Naive thymus-derived CD4-positive, alpha-beta T cell (primary cell): ENCODE data around the gene MAN1A1. TPM values are rescaled to one million over a fixed set of nuclear protein-coding genes. Genes with fewer than 3 reads are reported as not detected.
A peak's percentile ranks its signal among the peaks of the same experiment; 100 is the strongest.
"Not testable (repeated sequence)": the region's sequence is repeated elsewhere in the genome, so short reads cannot be mapped to it uniquely, and the experiment has no call there.

Source experiments
- ATAC-seq: fragments of 150-1000 bp; cut with Tn5 transposase; 2 replicates; pipeline ENCODE4 v1.10.0; 2021; ENCODE audit warnings: mild to moderate bottlenecking, moderate library complexity
- CTCF ChIA-PET: fragments of 350-600 bp; sonication (Branson Sonifier 250); formaldehyde crosslinking; loops from one replicate; lab custom pipeline; 2021; ENCODE audit warnings: antibody characterized with exemption; lab: Charles Lee
- POLR2A ChIA-PET: fragments of 350-600 bp; sonication (Branson Sonifier 250); formaldehyde crosslinking; loops from one replicate; lab custom pipeline; 2021; ENCODE audit warnings: antibody characterized with exemption, inconsistent platforms; lab: Charles Lee
- DNase-seq, 9 donors: peaks; one replicate each; pipeline versions ENCODE4 v3.0.0 to v3.0.0-alpha.2; 2020 to 2022; ENCODE audit warnings: mixed read lengths in 1 of 9
- H3K27ac ChIP-seq: one replicate; pipeline ENCODE4 v1.7.0; 2013; ENCODE audit warnings: mild to moderate bottlenecking, low read depth, low read length, moderate library complexity
- H3K27me3 ChIP-seq, 2 donors: one replicate each; pipeline ENCODE4 v1.7.0; 2013; ENCODE audit warnings: low read length in 2 of 2, mild to moderate bottlenecking in 2 of 2, moderate library complexity in 2 of 2; ENCODE audit not compliant: control insufficient read depth in 2 of 2, insufficient read depth in 2 of 2
- H3K36me3 ChIP-seq, 3 experiments: 1 replicate in 2 of 3; 2 replicates in 1 of 3; pipeline ENCODE4 v1.7.0; 2013; ENCODE audit warnings: low read length in 3 of 3, mild to moderate bottlenecking in 3 of 3, moderate library complexity in 1 of 3; ENCODE audit not compliant: insufficient read depth in 3 of 3, control insufficient read depth in 2 of 3
- H3K4me1 ChIP-seq, 2 donors: one replicate each; pipeline ENCODE4 v1.7.0; 2013; ENCODE audit warnings: low read length in 2 of 2, mild to moderate bottlenecking in 2 of 2, moderate library complexity in 1 of 2; ENCODE audit not compliant: control insufficient read depth in 2 of 2, insufficient read depth in 2 of 2
- H3K4me3 ChIP-seq: 2 replicates; pipeline ENCODE4 v1.7.0; 2013; ENCODE audit warnings: mild to moderate bottlenecking, low read length
- H3K9me3 ChIP-seq, 3 experiments: 1 replicate in 2 of 3; 2 replicates in 1 of 3; pipeline ENCODE4 v1.7.0; 2013; ENCODE audit warnings: low read length in 3 of 3; ENCODE audit not compliant: control insufficient read depth in 2 of 3
- H3K27ac Mint-ChIP-seq, 9 donors: one replicate each; pipeline ENCODE4 v1.8.0; 2020 to 2022; ENCODE audit warnings: mixed read lengths in 9 of 9, mild to moderate bottlenecking in 8 of 9, moderate library complexity in 5 of 9, inconsistent platforms in 2 of 9
- H3K27me3 Mint-ChIP-seq, 5 donors: one replicate each; pipeline ENCODE4 v1.8.0; 2021 to 2022; ENCODE audit warnings: mixed read lengths in 5 of 5, mild to moderate bottlenecking in 1 of 5
- H3K36me3 Mint-ChIP-seq, 5 donors: one replicate each; pipeline ENCODE4 v1.8.0; 2020 to 2022; ENCODE audit warnings: mixed read lengths in 5 of 5, mild to moderate bottlenecking in 3 of 5, inconsistent platforms in 1 of 5
- H3K4me1 Mint-ChIP-seq, 7 donors: one replicate each; pipeline ENCODE4 v1.8.0; 2020 to 2022; ENCODE audit warnings: mixed read lengths in 7 of 7, mild to moderate bottlenecking in 3 of 7, inconsistent platforms in 1 of 7
- H3K4me3 Mint-ChIP-seq, 10 donors: one replicate each; pipeline ENCODE4 v1.8.0; 2020 to 2022; ENCODE audit warnings: mild to moderate bottlenecking in 10 of 10, mixed read lengths in 10 of 10, moderate library complexity in 6 of 10, inconsistent platforms in 2 of 10
- H3K9me3 Mint-ChIP-seq, 11 donors: one replicate each; pipeline ENCODE4 v1.8.0; 2020 to 2022; ENCODE audit warnings: mixed read lengths in 11 of 11, mild to moderate bottlenecking in 4 of 11, inconsistent platforms in 1 of 11, moderate library complexity in 1 of 11
- intact Hi-C, 2 donors: fragments of 100-400 bp; cut with micrococcal nuclease; formaldehyde crosslinking; loops; one replicate each; pipeline ENCODE4 v1.15.1; 2023
- polyA plus RNA-seq, 2 donors: library from polyadenylated mRNA; unstranded; fragments of 300-500 nt; fragmentation: Illumina TruSeq; gene quantifications; one replicate each; pipeline ENCODE4 v1.2.3, GENCODE V29; 2021
- total RNA-seq, 6 experiments: library from RNA in 5 of 6; stranded (reverse) in 5 of 6; gene quantifications; 1 replicate in 5 of 6; 2 replicates in 1 of 6; pipeline ENCODE4 v1.2.3 and lab custom pipeline; 2021 to 2026

MAN1A1 gene
- total and polyA plus RNA-seq, 7 experiments from 2014 or later, result 5.4 to 22.3 (median 8.4) TPM

GRCh38 chr6:119299694-119300093, 49.9 kb downstream of the MAN1A1 start:
- no peaks in the 10 kb centered on the region for H3K36me3 ChIP-seq
- CTCF ChIA-PET, result no interaction called here
- no peak for ATAC-seq
- no peaks in the 10 kb centered on the region for H3K27me3 ChIP-seq
- no peaks in the 10 kb centered on the region for H3K4me1 ChIP-seq
- no peaks in the 10 kb centered on the region for H3K9me3 ChIP-seq
- Mint-ChIP-seq H3K27me3 (no peaks in the 10 kb centered on the region), H3K9me3 (no peaks in the 10 kb centered on the region), H3K36me3 (peaks cover 0 to 21% (median 16%) of the 10 kb centered on the region in 5 donors), H3K27ac (peak overlapping the region in 1 of 9 donors; percentile 50), H3K4me3 (no peak overlapping the region), H3K4me1 (peaks cover 0 to 36% (median 7%) of the 10 kb centered on the region in 7 donors)
- H3K4me3 ChIP-seq, result no peak overlapping the region
- intact Hi-C loops, result no loop called here
- no peak overlapping the region for H3K27ac ChIP-seq
- POLR2A ChIA-PET, result no interaction called here
- no peak for DNase-seq

GRCh38 chr6:119297049-119297448, 52.5 kb downstream of the MAN1A1 start:
- CTCF ChIA-PET, result no interaction called here
- intact Hi-C loops, result no loop called here
- peaks cover 0 to 13% (median 9%) of the 10 kb centered on the region in 5 donors for H3K36me3 Mint-ChIP-seq

DNA sequence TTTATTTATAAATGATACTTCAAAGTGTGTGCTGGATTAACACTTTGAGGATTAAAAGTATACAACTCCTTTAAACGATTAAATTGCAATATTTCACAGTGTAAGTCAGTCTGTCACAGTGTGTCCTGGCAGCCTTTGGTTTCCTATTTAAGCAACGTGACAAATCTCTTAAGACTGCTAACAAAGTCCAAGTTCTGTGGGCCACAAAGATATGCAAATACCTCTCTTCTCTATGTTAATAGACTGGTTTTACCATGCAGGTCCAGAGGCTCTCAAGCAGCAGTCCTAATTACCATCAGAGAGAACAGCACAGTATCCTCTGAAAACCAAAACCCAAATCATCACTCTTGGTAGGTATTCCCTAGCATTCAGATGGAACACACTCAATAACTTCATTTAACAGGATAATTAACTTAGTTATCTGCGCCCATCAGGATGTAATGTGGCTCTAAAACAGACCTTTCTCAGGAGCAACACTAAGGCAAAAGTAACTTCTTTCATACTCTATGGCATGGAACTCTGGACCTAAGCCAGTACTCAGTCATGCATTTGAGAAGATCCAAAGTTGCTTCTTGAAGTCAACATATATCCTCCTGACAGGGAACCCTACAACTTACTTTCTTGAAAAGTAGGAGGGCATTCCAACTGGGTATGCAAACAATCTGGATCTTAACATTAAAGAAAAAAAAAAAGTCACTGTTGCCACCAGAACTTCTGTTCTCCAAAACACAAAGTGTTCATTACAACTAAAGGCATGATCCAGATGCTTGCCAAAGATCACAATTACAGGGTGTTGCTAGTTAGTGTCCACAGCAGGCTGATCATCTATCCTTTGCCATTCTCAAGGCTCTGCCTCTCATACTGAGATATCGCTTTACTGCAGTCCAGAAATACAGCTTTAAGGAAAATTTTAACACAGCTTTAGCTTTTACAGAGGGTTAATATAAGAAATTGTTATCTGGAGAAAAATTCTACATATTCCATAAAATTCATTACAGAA, 53.2 kb downstream of the MAN1A1 start:
- no peak overlapping the region for H3K27ac Mint-ChIP-seq
- DNase-seq, result no peak
- no peaks in the 10 kb centered on the region for H3K4me1 ChIP-seq
- intact Hi-C loops, result no loop called here
- H3K4me3 ChIP-seq, result no peak overlapping the region
- no peaks in the 10 kb centered on the region for H3K9me3 ChIP-seq
- no peak overlapping the region for H3K4me3 Mint-ChIP-seq
- peaks cover 0 to 32% (median 7%) of the 10 kb centered on the region in 7 donors for H3K4me1 Mint-ChIP-seq
- ChIA-PET CTCF (no interaction called here), POLR2A (no interaction called here)
- no peak for ATAC-seq
- no peak overlapping the region for H3K27ac ChIP-seq
- no peaks in the 10 kb centered on the region for H3K27me3 Mint-ChIP-seq
- peaks cover 0 to 15% (median 9%) of the 10 kb centered on the region in 5 donors for H3K36me3 Mint-ChIP-seq
- no peaks in the 10 kb centered on the region for H3K36me3 ChIP-seq
- H3K27me3 ChIP-seq, result no peaks in the 10 kb centered on the region
- no peaks in the 10 kb centered on the region for H3K9me3 Mint-ChIP-seq

More at GRCh38 chr6:119297049-119297448, 52.5 kb downstream of the MAN1A1 start:
- Mint-ChIP-seq H3K9me3 (no peaks in the 10 kb centered on the region), H3K27ac (no peak overlapping the region), H3K4me1 (peaks cover 0 to 32% (median 7%) of the 10 kb centered on the region in 7 donors), H3K27me3 (no peaks in the 10 kb centered on the region), H3K4me3 (no peak overlapping the region)
- Histone ChIP-seq H3K4me1 (no peaks in the 10 kb centered on the region), H3K27ac (no peak overlapping the region), H3K27me3 (no peaks in the 10 kb centered on the region), H3K4me3 (no peak overlapping the region), H3K9me3 (no peaks in the 10 kb centered on the region), H3K36me3 (no peaks in the 10 kb centered on the region)
- no peak for ATAC-seq
- POLR2A ChIA-PET, result no interaction called here
- DNase-seq, result no peak

DNA sequence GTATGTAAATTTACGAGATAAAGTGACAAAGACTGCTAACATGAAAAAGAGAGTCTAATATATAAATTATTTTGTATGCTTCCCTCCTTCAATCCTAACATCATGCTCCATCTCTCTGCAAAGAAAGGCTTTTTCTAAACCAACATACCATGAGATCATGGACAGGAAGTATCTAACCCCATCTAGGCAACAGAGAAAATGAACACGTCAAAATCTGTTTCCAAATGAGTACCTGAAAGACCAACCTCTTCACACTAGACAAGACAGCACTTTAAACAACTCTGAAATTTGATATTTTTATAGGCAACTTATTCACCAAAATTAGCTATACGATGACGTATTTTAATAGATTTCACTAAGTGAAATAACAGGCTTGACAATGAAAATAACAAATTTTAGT, 54.6 kb downstream of the MAN1A1 start:
- H3K27ac Mint-ChIP-seq, result peak overlapping the region in 1 of 9 donors; percentile 54
- H3K36me3 Mint-ChIP-seq, result peaks cover 3 to 22% (median 11%) of the 10 kb centered on the region in 5 donors
- Histone ChIP-seq H3K4me1 (no peaks in the 10 kb centered on the region), H3K27ac (no peak overlapping the region), H3K36me3 (no peaks in the 10 kb centered on the region), H3K27me3 (no peaks in the 10 kb centered on the region), H3K4me3 (no peak overlapping the region), H3K9me3 (no peaks in the 10 kb centered on the region)
- POLR2A ChIA-PET, result interaction anchor here (0.8 kb wide), 1 partner anchor 524 kb away, joined by 3 read pairs; no protein-coding TSS in a partner anchor
- no peaks in the 10 kb centered on the region for H3K9me3 Mint-ChIP-seq
- no peaks in the 10 kb centered on the region for H3K27me3 Mint-ChIP-seq
- peaks cover 0 to 32% (median 7%) of the 10 kb centered on the region in 7 donors for H3K4me1 Mint-ChIP-seq
- ATAC-seq (no peak), DNase-seq (no peak)
- intact Hi-C loops, result loop anchor here in 1 of 2 donors (1.0 kb wide), 1 partner anchor 18 kb away; no protein-coding TSS in a partner anchor
- peak overlapping the region in 1 of 10 donors; percentile 2 for H3K4me3 Mint-ChIP-seq
- CTCF ChIA-PET, result no interaction called here

DNA sequence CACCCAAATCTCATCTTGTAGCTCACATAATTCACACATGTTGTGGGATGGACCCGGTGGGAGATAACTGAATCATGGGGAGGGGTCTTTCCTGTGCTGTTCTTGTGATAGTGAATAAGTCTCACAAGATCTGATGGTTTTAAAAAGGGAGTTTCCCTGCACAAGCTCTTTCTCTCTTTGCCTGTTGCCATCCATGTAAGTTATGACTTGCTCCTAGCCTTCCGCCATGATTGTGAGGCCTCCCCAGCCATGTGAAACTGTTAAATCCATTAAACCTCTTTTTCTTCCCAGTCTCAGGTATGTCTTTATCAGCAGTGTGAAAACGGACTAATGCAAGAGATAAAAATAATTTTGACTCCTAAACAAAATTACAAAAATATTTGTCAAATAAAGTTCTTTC, 58.5 kb downstream of the MAN1A1 start:
- POLR2A ChIA-PET, CTCF ChIA-PET, ATAC-seq: not testable (repeated sequence)

GRCh38 chr6:119290306-119290705, 59.3 kb downstream of the MAN1A1 start:
- Histone ChIP-seq H3K27ac (no peak overlapping the region), H3K9me3 (no peaks in the 10 kb centered on the region), H3K4me3 (no peak overlapping the region), H3K4me1 (no peaks in the 10 kb centered on the region), H3K36me3 (no peaks in the 10 kb centered on the region), H3K27me3 (no peaks in the 10 kb centered on the region)
- Mint-ChIP-seq H3K27me3 (no peaks in the 10 kb centered on the region), H3K36me3 (peaks cover 3 to 44% (median 18%) of the 10 kb centered on the region in 5 donors), H3K9me3 (peaks cover 0 to 8% (median 0%) of the 10 kb centered on the region in 11 donors), H3K4me3 (no peak overlapping the region), H3K27ac (no peak overlapping the region), H3K4me1 (peaks cover 0 to 11% (median 4%) of the 10 kb centered on the region in 7 donors)
- DNase-seq, result no peak
- ATAC-seq, result no peak
- ChIA-PET POLR2A (no interaction called here), CTCF (no interaction called here)
- intact Hi-C loops, result no loop called here

More for the DNA sequence above, 58.5 kb downstream of the MAN1A1 start:
- H3K27me3 ChIP-seq, H3K36me3 ChIP-seq, H3K4me1 ChIP-seq, H3K27me3 Mint-ChIP-seq, H3K4me3 ChIP-seq, H3K4me3 Mint-ChIP-seq, intact Hi-C loops, H3K9me3 Mint-ChIP-seq, H3K9me3 ChIP-seq, DNase-seq, H3K27ac Mint-ChIP-seq, H3K27ac ChIP-seq: not testable (repeated sequence)
- peaks cover 0 to 17% (median 7%) of the 10 kb centered on the region in 7 donors for H3K4me1 Mint-ChIP-seq
- peaks cover 3 to 40% (median 14%) of the 10 kb centered on the region in 5 donors for H3K36me3 Mint-ChIP-seq
